Mesodermal cell (in vitro differentiated cells): ENCODE measurements around the gene RTN4R.

ENCODE experiments used
- H3K27ac ChIP-seq: 2 replicates; pipeline ENCODE4 v1.7.0; 2013; ENCODE audit warnings: mild to moderate bottlenecking, low read depth, low read length, moderate library complexity; ENCODE audit not compliant: severe bottlenecking
- H3K36me3 ChIP-seq: 2 replicates; pipeline ENCODE4 v1.7.1; 2013; ENCODE audit warnings: mild to moderate bottlenecking, low read length, moderate library complexity; ENCODE audit not compliant: control insufficient read depth, insufficient read depth
- H3K4me1 ChIP-seq: one replicate; pipeline ENCODE4 v1.7.1; 2013; ENCODE audit warnings: mild to moderate bottlenecking, low read length; ENCODE audit not compliant: insufficient read depth, control insufficient read depth, poor library complexity, severe bottlenecking
- H3K4me3 ChIP-seq: 2 replicates; pipeline ENCODE4 v1.7.0; 2013; ENCODE audit warnings: low read length, control low read depth, mild to moderate bottlenecking; ENCODE audit not compliant: insufficient read depth, poor library complexity, severe bottlenecking; ENCODE audit errors: extremely low read depth
- H3K9me3 ChIP-seq: 2 replicates; pipeline ENCODE4 v1.7.1; 2013; ENCODE audit warnings: mild to moderate bottlenecking, low read length, moderate library complexity; ENCODE audit not compliant: control insufficient read depth
- WGBS, 2 experiments: methylation state at CpG; one replicate each; pipeline ENCODE4 v1.1.5; 2013; ENCODE audit warnings: missing lambda C conversion rate in 2 of 2; ENCODE audit not compliant: insufficient coverage in 2 of 2; 5-methylcytosine and 5-hydroxymethylcytosine counted together

RTN4R gene

DNA sequence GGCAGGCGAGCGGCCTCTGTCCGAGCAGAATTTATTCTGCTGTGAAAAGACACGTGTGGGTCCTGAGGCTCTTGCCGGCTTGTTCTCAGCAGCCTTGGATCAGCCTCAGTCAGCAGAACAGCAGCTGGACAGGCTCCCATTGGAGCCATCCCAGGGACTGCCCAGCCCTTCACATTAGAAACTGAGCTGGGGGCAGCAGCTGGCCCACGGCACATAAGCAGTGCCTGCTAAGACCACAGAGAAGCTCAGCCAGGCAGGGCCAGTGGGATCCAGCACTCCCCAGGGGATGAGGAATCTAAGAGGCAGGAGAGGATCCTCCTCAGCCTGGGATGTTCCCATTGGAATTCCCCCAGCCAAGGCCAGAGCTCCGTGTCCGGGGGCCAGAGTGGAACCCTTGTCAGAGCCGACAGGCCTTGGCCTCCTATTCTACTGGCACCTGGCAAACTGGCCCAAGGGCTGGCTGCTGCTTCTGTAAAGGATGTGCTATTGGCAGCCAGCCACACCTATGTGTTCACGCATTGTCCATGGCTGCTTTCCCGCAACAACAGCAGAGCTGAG, 18.2 kb downstream of the RTN4R start:
- Histone ChIP-seq H3K4me3 (no peak overlapping the region), H3K36me3 (no peaks in the 10 kb centered on the region), H3K27ac (no peak overlapping the region), H3K9me3 (no peaks in the 10 kb centered on the region), H3K4me1 (peaks cover 18% of the 10 kb centered on the region)
- 79 to 91% methylated on average over 9 to 11 of the region's 11 CpGs for WGBS, 2 experiments

- Histone ChIP-seq H3K4me3 (no peak overlapping the region), H3K36me3 (no peaks in the 10 kb centered on the region), H3K4me1 (peaks cover 26% of the 10 kb centered on the region), H3K9me3 (no peaks in the 10 kb centered on the region), H3K27ac (no peak overlapping the region)
- WGBS, 2 experiments = 90 to 95% methylated on average over 12 of the region's 12 CpGs
These were observed 19.6 kb downstream of the RTN4R start for GRCh38 chr22:20248461-20248978.

GRCh38 chr22:20247608-20248171, 20.4 kb downstream of the RTN4R start:
- Histone ChIP-seq H3K4me1 (peaks cover 32% of the 10 kb centered on the region), H3K27ac (no peak overlapping the region), H3K36me3 (no peaks in the 10 kb centered on the region), H3K9me3 (no peaks in the 10 kb centered on the region), H3K4me3 (no peak overlapping the region)
- whole genome bisulfite sequencing, 2 experiments = 95 to 97% methylated on average over 5 to 6 of the region's 6 CpGs

GRCh38 chr22:20247010-20247505, 21.1 kb downstream of the RTN4R start:
- Histone ChIP-seq H3K9me3 (no peaks in the 10 kb centered on the region), H3K4me1 (peaks cover 32% of the 10 kb centered on the region), H3K4me3 (no peak overlapping the region), H3K27ac (no peak overlapping the region), H3K36me3 (no peaks in the 10 kb centered on the region)
- WGBS, 2 experiments = 70 to 83% methylated on average over 9 to 12 of the region's 16 CpGs

- H3K27ac ChIP-seq = no peak overlapping the region
- 66 to 68% methylated on average over 15 to 16 of the region's 19 CpGs for WGBS, 2 experiments
These were observed 21.6 kb downstream of the RTN4R start for GRCh38 chr22:20246368-20247009.

GRCh38 chr22:20245577-20246367, 22.3 kb downstream of the RTN4R start:
- H3K4me1 ChIP-seq = peaks cover 34% of the 10 kb centered on the region
- H3K27ac ChIP-seq = no peak overlapping the region
- no peaks in the 10 kb centered on the region for H3K9me3 ChIP-seq
- no peak overlapping the region for H3K4me3 ChIP-seq
- H3K36me3 ChIP-seq = peaks cover 2% of the 10 kb centered on the region
- 68 to 77% methylated on average over 13 to 14 of the region's 14 CpGs for WGBS, 2 experiments

More at GRCh38 chr22:20246368-20247009, 21.6 kb downstream of the RTN4R start:
- H3K9me3 ChIP-seq = no peaks in the 10 kb centered on the region
- H3K4me1 ChIP-seq = peaks cover 32% of the 10 kb centered on the region
- no peak overlapping the region for H3K4me3 ChIP-seq
- no peaks in the 10 kb centered on the region for H3K36me3 ChIP-seq

DNA sequence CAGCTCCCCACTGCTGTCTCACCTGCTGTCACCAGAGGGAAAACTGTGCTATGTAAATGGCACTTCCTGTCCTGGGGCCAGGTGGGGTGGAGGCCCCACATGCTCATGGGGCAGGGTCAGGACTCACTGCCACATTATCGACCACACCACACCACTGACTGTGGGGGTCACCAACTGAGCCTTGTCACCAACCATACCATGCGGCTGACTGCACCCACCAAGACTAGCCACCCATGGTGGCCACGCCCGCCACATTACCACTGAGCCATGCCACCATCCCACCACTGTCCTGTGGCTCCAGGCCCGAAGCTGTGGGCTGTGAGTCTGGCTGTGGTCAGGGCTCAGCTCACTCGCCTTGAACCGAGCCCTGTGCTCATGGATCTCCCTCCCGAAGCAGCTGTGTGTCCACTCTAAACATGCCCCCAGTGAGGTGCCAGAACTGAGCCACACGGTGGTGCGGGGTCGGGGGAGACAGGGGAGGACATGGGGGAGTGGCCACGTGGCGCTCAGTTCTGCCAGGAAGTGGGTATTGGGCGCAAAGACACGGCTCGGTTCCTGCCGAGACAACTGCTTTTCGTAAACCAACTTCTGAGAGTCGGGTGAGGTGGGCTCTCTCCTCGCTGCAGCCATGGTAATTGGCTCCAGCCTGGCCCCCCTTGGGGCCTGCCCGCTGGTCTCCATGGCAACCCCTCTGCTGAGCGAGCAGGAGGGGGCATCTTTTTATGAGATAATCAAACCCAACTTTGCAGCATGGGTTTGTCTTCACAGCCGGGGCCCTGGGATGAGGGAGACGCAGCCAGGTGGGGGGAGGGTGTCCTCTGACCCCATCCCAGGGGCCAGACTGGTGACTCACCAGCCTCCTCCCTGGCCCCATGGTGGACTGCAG, 23.2 kb downstream of the RTN4R start:
- WGBS, 2 experiments = 54 to 80% methylated on average over 11 to 20 of the region's 24 CpGs
- H3K4me3 ChIP-seq = no peak overlapping the region
- no peak overlapping the region for H3K27ac ChIP-seq
- peaks cover 2% of the 10 kb centered on the region for H3K36me3 ChIP-seq
- no peaks in the 10 kb centered on the region for H3K9me3 ChIP-seq
- peaks cover 43% of the 10 kb centered on the region for H3K4me1 ChIP-seq

GRCh38 chr22:20244250-20244648, 23.9 kb downstream of the RTN4R start:
- no peak overlapping the region for H3K4me3 ChIP-seq
- 80 to 87% methylated on average over 7 to 9 of the region's 10 CpGs for WGBS, 2 experiments
- peaks cover 2% of the 10 kb centered on the region for H3K36me3 ChIP-seq
- H3K27ac ChIP-seq = no peak overlapping the region
- peaks cover 43% of the 10 kb centered on the region for H3K4me1 ChIP-seq
- no peaks in the 10 kb centered on the region for H3K9me3 ChIP-seq

DNA sequence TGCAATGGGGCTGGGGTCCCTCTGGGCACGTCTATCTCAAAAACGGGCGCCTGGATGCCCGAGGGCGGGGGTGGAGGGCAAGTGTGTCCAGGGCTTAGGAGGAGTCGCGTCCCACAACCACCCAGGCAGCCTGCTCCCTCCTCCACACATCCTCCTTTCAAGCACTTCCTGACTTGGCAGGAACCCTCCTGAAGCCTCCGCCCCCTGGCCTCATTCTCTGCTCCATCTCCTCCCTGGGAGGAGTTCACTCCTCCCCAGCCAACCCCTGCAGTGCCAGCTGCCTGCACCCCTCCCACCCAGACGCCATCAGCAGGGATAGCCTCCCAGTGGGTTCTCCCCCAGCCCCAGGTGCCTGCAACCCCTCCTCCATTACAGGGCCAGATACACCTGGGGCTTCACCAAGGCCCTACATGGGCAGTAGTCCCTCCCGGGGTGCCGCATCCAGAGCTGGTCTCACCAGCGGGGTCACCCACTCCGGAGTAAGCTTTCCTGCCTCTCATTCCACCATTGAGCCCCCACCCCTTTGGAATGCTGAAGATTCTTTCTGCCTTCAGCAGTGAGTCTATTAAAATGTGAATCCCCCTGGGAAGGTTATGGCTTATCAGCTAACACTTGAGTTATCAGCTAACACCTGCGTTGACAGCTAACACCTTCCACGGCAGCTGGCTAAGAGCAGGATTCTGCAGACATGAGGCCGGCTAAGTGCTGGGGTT, 24.4 kb downstream of the RTN4R start:
- WGBS, 2 experiments = 52 to 53% methylated on average over 9 to 14 of the region's 16 CpGs
- H3K4me1 ChIP-seq = peaks cover 49% of the 10 kb centered on the region
- peaks cover 2% of the 10 kb centered on the region for H3K36me3 ChIP-seq
- H3K4me3 ChIP-seq = no peak overlapping the region
- no peak overlapping the region for H3K27ac ChIP-seq
- no peaks in the 10 kb centered on the region for H3K9me3 ChIP-seq
